NCI-H2081 treated with DMSO at 0.1 percent for 48 hours (cell line): Measurements from ENCODE around the gene EEF1A2.

Experiments used
- DNase-seq: peaks from one replicate; lab custom pipeline; 2025; lab: John Stamatoyannopoulos, UW

Gene EEF1A2

GRCh38 chr20:63536997-63537524, 38.2 kb upstream of the EEF1A2 start, which contains the start of gene PTK6:
TSS of gene PTK6 (minus strand) at chr20:63537376. CDS start at chr20:63537314, 62 bp downstream.
- DNase-seq = no peak

GRCh38 chr20:63536241-63536977, 37.5 kb upstream of the EEF1A2 start:
- DNase-seq = no peak

DNA sequence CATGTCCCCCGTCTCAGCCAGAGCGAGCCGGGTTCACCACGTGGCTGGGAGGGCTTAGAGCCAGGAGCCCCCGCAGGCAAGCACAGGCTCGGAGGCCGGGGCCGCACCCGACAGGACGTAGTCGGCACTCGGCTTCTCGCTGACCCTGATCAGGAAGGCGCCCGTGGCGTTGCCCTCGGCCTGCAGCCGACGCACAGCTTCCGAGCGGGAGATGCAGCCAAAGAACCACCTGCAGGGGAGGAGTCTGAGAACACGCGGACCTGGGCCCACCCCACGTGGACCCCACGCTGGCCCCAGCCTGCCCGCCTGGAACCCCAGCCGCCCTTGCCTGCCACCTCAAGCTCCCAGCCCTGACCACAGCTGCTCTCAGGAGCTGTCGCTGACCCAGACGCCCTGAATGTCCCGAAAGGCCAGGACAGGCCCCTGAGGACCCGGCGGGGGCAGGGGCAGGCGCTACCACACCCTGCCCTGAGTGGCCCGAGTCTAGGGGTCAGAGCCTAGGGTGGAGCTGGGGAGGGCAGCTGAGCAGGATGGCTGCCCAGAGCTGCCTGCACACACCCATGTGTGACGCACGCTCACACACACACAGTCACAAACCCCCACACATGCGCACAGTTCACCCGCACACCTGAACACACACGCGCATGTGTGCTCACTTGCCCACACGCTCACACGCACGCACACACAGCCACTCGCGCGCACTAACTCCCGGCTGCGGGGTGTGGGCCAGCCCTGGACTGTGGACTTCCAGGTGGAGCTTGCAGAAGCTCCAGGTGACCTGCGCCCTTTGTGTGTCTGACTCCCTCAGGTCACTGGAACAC, 36.2 kb upstream of the EEF1A2 start:
- no peak for DNase-seq

DNA sequence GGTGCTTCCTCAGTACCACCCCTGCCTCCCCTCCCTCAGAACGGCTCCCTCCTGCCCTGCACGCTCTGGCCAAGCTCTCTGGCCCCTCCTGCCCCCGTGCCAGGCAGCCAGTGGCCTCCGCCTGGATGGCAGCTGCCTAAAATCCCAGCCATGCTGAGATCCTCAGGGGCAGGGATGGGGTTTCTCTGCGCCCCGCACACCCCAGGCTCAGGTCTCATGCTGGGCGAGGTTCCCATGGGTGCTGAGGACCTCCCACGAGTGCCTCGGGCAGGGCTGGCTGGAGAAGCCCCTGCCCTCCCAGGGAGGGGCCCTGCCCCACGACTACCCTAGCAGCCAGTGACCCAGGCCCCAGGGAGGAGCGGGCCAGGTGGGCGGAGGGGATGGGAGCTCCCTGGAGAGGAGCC, 35.5 kb upstream of the EEF1A2 start:
- DNase-seq = no peak

- DNase-seq = no peak
These were observed 35.0 kb upstream of the EEF1A2 start for GRCh38 chr20:63533871-63534393.

DNA sequence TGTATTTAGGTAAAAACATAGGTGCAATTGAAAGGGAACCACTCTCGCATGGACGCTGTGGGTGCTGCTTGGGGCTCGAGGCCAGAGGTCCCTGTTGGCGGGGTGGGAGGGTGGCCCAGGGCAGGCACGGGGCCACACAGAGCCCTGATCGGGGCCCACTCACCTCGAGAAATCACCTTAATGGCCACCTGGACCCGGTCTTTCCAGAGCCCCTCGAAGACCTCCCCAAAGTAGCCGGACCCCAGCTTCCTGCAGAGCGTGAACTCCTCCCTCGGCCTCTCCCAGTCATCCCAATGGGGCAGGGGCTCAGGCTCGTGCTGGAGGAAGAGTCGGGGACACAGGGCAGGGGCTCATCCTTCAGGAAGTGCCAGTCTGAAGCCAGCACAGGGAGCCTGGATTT, 34.5 kb upstream of the EEF1A2 start:
- no peak for DNase-seq

- DNase-seq = no peak
These were observed 33.6 kb upstream of the EEF1A2 start for GRCh38 chr20:63532449-63532971.

DNA sequence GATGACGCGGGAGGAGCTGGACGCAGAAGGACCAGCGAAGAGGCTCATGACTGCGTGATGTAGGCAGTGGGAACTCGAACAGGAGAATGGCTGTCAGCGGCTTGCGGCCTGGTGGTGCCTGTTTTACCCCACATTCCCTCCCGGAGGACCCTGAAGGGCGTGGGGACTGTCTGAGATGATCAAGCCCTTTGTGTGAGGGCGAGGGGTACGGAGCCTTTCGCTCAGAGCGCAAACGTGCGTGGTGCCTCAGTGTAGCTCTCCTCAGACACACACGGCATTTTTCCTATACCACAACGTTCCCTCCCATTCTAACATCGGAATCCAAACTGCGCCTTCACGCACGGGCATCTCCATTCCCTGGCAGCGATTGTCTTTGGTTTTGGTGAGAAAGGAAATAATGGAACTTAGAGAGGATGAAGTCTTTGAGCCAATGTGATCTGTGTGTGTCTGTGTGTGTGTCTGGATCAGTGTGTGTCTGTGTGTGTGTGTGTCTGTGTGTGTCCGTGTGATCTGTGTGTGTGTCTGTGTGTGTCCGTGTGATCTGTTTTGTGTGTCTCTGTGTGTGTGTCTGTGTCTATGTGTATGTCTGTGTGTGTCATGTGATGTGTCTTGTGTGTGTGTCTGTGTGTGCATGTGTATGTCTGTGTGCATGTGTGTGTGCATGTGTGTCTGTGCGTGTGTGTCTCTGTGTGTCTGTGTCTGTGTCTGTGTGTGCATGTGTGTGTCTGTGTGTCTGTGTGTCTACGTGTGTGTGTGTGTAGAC, 33.0 kb upstream of the EEF1A2 start:
- DNase-seq = no peak

DNA sequence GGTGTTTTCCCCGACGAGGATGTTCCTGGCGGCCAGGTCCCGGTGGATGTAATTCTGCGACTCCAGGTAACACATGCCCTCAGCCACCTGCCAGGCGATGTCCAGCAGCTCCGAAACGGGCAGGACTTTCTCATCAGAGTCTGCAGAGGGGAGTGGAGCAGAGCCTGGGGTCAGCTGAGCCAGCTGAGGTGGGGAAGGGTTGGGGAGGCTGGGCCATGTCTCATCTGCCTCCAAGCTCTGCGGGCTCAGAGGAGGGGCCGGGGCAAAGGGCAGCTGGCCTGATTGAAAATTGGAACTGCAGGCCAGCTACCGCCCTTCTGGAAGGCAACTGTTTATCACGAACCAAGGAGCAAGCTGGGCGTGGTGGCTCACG, 31.9 kb upstream of the EEF1A2 start:
- DNase-seq = no peak

DNA sequence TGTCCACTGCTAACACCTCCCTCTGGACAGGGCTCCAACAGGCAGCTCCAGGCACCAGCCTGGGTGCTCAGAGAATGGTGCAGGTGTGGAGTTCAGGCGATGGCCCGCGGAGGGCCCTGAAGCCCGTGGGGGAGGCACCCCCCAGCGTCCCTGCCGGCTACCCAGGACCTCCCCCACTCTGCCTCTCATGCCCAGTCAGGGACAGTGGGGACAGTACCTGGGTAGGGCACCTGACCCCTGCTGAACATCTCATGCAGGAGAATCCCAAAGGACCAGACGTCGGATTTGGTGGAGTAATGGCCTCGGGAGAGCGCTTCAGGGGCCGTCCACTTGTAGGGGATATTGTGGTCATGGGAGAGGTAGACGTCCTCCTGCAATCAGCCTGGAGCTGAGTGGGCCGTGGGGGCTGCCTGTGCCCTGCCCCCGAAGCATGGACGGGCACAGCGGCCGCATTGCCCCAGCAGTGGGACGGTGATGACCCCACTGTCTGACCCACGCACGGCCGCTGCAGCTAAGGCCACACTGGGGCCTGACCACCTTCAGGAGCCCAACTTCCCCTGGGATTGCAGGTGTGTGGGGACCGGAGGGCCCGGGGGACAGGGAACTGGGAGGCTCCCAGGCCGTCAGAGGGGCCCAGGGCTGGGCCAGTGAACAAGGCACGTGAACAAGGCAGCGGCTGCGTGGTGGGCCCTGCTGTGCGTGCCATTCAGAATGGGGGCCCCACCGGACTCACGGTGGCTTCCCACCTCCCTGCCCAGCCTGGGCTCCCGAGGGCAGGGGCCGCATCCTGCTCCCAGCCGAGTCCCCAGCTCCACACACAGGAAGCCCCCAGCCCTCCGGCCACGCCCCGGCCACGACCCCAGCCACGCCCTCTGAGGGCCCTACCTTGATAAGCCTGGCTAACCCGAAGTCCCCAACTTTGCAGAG, 31.2 kb upstream of the EEF1A2 start:
- DNase-seq = no peak

DNA sequence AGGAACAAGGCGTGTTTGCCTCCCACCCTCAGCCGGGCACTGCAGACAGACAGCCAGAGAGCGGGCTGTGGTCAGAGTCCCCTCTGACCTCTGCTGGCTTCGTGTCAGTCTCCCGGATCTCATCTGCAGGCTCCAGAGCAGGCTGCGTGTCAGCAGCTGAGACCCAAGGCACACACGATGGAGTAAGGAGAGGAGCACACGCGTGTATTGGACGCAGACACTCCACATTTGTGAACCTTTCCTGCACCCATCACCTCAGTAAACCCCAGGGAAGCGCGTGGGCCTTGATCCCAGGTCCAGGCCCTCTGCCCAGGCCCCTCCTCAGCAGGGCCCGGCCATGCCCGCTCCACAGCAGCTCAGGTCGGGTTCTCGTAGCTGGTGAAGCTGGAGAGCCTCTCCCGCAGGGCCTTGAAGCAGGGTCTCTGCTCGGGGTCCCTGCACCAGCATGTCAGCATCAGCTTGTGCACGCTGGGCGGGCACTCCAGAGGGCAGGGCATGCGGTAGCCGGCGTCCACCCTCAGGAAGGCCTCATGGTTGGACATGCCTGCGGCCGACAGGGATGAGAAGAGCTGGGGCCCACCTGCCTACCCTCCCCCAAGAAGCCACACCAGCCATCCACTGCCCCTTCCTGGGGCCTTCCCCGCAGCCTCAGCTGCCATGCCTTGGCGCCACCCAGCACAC, 30.4 kb upstream of the EEF1A2 start:
- DNase-seq = no peak

- no peak for DNase-seq
These were observed 28.3 kb upstream of the EEF1A2 start for GRCh38 chr20:63527184-63527583.

DNA sequence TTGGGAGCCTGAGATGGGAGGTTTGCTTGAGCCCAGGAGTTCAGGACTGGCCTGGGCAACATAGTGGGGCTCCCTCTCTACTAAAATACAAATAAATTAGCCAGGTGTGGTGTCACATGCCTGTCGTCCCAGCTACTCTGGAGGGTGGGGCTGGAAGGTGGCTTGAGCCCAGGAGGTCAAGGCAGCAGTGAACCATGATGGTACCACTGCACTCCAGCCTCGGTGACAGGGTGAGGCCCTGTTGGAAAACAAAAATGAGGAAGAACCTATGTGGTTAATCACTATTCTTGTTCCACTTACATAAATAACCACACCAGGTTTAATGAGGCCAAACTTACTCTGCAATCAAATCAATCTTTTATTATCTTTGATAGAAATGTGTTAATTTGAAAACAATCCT, 27.1 kb upstream of the EEF1A2 start:
- DNase-seq = no peak

DNA sequence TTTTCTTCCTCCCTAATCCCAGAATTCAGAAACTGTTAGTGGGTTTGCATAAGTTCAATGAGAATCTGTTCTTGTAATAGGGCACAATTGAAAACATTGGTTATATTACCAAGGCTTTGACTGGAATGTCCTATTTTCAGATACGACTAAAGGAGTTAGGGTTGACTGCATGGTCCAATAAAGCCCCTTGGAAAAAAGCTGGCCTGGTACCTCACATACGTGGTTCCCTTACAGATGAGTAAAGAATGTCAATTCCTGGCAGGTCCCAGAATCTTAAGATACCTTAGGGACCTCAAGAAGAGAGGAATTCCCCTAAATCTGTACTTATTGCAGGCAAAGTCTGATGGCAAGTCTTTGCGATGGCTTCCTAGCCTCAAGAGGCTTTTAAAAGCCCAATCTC, 26.3 kb upstream of the EEF1A2 start:
- DNase-seq = no peak

- DNase-seq = no peak
These were observed 24.2 kb upstream of the EEF1A2 start for GRCh38 chr20:63522981-63523611.

DNA sequence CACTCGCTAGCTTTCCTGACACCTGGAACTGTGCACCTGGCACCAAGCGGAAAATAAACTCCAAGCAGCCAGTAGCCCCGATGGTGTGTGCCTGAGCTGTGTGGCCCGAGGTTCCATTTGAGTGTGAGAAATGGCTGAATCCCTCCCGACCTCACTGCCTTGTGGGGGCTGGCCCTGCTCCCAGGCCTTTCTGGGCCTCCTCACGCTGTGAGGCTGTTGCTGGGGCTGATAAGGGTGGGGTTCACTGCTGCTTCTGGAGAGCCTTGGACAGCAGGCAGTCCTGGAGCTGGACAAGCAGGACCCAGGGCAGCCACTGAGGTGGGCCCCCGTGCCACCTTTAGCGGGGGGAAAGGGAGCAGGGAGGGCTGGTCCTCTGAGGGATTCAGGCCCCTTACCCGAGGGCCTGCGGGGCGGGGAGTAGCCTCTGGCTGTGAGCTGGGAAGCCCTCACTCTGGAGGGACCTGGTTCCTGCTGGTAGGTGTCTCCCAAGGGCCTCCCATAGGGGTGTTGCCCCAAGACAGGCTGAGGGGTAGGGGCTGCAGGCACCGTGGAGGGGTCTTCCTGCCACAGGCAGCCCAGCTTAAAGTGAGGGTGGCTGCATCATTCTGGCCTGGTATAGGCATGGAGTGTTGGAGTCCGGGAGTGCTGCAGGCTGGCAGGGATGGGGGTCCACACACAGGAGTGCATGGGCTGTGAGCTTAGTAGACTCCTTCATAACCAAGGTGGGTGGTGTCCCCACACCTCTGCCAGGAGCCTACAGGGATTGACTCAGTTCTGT, 23.4 kb upstream of the EEF1A2 start:
- no peak for DNase-seq

DNA sequence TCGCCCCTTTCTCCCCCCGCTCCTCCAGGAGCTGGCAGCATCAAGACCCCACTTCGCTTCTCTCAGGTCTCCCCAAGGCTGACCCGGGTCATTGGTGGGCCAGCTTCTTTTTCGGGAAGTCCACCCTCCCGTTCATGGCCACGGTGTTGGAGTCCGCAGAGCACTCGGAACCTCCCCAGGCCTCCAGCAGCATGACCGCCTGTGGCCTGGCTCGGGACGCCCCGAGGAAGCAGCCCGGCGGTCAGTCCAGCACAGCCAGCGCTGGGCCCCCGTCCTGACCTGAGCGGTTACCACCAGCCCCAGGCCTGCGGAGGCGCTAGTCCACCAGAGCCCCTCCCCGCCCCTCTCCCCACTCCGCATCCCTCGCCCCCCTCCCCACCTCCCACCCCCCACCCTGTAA, 22.7 kb upstream of the EEF1A2 start:
- DNase-seq = no peak

- no peak for DNase-seq
These were observed 22.2 kb upstream of the EEF1A2 start for GRCh38 chr20:63520934-63521601.
